ENCODE measurements around the gene SLFN5. TPM values are rescaled to one million over a fixed set of nuclear protein-coding genes. Genes with fewer than 3 reads are reported as not detected.
A peak's percentile ranks its signal among the peaks of the same experiment; 100 is the strongest.
"Not testable (repeated sequence)": the region's sequence is repeated elsewhere in the genome, so short reads cannot be mapped to it uniquely, and the experiment has no call there.

The SLFN5 gene
- total RNA-seq, result 11.1 and 12.5 TPM in 2 replicates
- total RNA-seq (2013), result 5.6 TPM
- 0.82 and 1.5 TPM in 2 replicates for polyA plus RNA-seq
- 3.6 and 7.6 TPM in 2 replicates for polyA minus RNA-seq

DNA sequence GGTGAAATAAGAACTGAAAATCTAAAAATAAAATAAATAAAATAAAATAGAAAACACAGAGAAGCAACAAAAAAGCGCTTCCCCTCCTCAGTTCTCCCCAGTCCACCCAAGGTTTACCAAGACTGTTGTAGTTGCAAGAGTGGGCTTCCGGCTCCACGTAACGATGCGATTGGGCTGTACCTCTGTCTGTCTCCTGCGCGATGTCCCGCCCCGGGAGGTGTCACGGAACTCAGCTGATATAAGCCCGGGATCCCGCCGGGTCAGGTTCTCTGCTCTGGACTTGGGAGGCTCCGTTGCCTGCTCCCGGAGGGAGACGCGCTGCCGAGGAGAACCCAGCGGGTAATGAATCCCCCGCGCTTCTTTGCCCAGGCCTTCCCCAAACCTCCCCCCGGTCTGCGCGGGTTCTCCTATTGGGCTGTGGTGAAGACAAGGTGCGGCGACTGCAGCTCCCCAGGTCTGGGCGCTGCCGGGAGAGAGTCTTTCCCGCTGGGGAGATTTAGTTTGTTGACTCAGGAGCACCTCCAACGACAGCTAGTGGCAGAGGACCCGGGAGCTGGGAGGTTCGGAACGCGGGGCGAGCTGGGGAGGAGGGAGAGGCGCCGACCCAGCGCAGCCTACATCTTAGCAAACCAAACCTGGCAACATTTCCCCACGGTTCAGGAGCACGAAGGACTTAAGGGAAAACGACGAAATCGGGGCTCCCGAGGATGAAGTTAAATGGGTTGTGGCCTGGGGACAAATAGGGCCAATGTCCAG is at the start of gene SLFN5:
TSS of gene SLFN5 (plus strand) at position 268 of the 756 bp plus-strand sequence. CDS start 15,619 bp downstream, outside the sequence.
- WGBS (ENCODE audit: insufficient coverage), result under 1% methylated on average over 38 of the region's 44 CpGs
- Mint-ChIP-seq H3K27ac (peak within 1 kb of the TSS; percentile 97), H3K4me3 (peak within 1 kb of the TSS; percentile 99), H3K27me3 (peaks cover 4% of the 10 kb centered on the region), H3K9me3 (ENCODE audit: insufficient read depth) (no peaks in the 10 kb centered on the region), H3K4me1 (peaks cover 30% of the 10 kb centered on the region)
- H3K27me3 ChIP-seq (replicated peaks in 1 of 4; ENCODE audit: control extremely low read depth in 1 of 4, control insufficient read depth in 3 of 4, insufficient read depth in 4 of 4, low read length in 3 of 4), result no peaks in the 10 kb centered on the region
- peak within 1 kb of the TSS; percentile 74 to 98 (median 92) for H3K4me3 ChIP-seq (ENCODE audit: control extremely low read depth in 1 of 5, extremely low read depth in 1 of 5, insufficient read depth in 1 of 5, low read depth in 2 of 5, low read length in 4 of 5)
- DNase-seq, result peak; percentile 90
- intact Hi-C loops (cut with micrococcal nuclease), result loop anchor here (1.0 to 5.0 kb wide), 8 partner anchors 99 to 559 kb away; partner anchors contain the start of genes CCT6B, LIG3, NLE1 and SLFN13
- peak within 1 kb of the TSS; percentile 94 for H2AFZ ChIP-seq (ENCODE audit: insufficient read depth, low read depth, low read length, poor library complexity, severe bottlenecking)
- ChIA-PET CTCF (interaction anchor here (1.2 kb wide), 2 partner anchors 14 to 295 kb away, joined by 4 read pairs; partner anchors contain the start of gene SLFN12L), POLR2A (interaction anchor here (0.5 kb wide), 1 partner anchor 62 kb away, joined by 4 read pairs; no protein-coding TSS in a partner anchor)
- peaks cover 20% of the 10 kb centered on the region for H4K20me1 ChIP-seq (ENCODE audit: control insufficient read depth, insufficient read depth, low read length, poor library complexity, severe bottlenecking)
- peaks cover 38% of the 10 kb centered on the region for H3K79me2 ChIP-seq (ENCODE audit: control insufficient read depth, insufficient read depth, low read length)
- TF ChIP-seq EZH2 (IDR thresholded peaks at IDR 0.05; ENCODE audit: borderline replicate concordance, insufficient read depth, low read depth, low read length, poor library complexity, severe bottlenecking), result no peak
- TF ChIP-seq, protein P1, sequence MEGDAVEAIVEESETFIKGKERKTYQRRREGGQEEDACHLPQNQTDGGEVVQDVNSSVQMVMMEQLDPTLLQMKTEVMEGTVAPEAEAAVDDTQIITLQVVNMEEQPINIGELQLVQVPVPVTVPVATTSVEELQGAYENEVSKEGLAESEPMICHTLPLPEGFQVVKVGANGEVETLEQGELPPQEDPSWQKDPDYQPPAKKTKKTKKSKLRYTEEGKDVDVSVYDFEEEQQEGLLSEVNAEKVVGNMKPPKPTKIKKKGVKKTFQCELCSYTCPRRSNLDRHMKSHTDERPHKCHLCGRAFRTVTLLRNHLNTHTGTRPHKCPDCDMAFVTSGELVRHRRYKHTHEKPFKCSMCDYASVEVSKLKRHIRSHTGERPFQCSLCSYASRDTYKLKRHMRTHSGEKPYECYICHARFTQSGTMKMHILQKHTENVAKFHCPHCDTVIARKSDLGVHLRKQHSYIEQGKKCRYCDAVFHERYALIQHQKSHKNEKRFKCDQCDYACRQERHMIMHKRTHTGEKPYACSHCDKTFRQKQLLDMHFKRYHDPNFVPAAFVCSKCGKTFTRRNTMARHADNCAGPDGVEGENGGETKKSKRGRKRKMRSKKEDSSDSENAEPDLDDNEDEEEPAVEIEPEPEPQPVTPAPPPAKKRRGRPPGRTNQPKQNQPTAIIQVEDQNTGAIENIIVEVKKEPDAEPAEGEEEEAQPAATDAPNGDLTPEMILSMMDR (IDR thresholded peaks at IDR 0.05), result no peak
- H3K4me2 ChIP-seq (replicated peaks; ENCODE audit: low read depth, low read length, poor library complexity, severe bottlenecking), result peak within 1 kb of the TSS; percentile 86
- peaks cover 23 to 27% of the 10 kb centered on the region in 2 donors for H3K4me1 ChIP-seq (ENCODE audit: control insufficient read depth in 2 of 2, insufficient read depth in 2 of 2, low read length in 2 of 2)
- ATAC-seq (ENCODE audit: low read depth), result peak; percentile 80
- peak within 1 kb of the TSS; percentile 75 to 79 for H3K27ac ChIP-seq (ENCODE audit: low read length in 2 of 2)
- H3K9ac ChIP-seq (ENCODE audit: low read length), result peak within 1 kb of the TSS; percentile 88
- no peaks in the 10 kb centered on the region for H3K36me3 ChIP-seq (replicated peaks in 1 of 2; ENCODE audit: control extremely low read depth in 1 of 2, control insufficient read depth in 1 of 2, extremely low read depth in 1 of 2, insufficient read depth in 2 of 2, low read length in 1 of 2)
- H3K9me3 ChIP-seq (ENCODE audit: control extremely low read depth in 1 of 3, control insufficient read depth in 2 of 3, insufficient read depth in 1 of 3, low read length in 2 of 3), result no peaks in the 10 kb centered on the region

DNA sequence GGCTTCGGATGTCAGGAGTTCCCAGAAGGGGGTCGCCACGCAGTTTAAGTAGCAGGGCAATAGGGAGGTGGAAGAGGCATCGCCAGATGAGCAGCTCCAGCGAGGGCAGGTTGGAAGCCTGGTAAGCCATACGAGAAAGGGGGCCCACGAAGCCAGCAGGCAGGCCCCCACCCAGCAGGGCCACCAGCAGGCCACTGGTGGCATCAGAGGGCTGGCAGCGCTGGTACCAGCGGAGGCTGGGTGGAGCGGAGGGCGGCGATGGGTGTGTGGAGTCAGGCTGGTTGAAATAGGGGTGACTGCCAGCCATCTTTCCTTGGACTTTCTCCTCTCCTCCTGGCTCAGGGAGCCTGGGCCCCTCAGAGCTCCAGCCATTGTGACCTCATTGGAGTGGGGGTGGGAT is 48.9 kb upstream of the SLFN5 start, which contains the start of gene SLC35G3:
TSS of gene SLC35G3 (minus strand) at position 393 of the 400 bp plus-strand sequence. CDS start at position 307, 86 bp downstream.
- WGBS (ENCODE audit: insufficient coverage), result 87% methylated on average over 7 of the region's 12 CpGs
- H3K9me3 Mint-ChIP-seq (ENCODE audit: insufficient read depth); H3K4me1 ChIP-seq (ENCODE audit: control insufficient read depth in 2 of 2, insufficient read depth in 2 of 2, low read length in 2 of 2); H3K27ac ChIP-seq (ENCODE audit: low read length in 2 of 2); CTCF ChIA-PET; H3K9me3 ChIP-seq (ENCODE audit: control extremely low read depth in 1 of 3, control insufficient read depth in 2 of 3, insufficient read depth in 1 of 3, low read length in 2 of 3); H2AFZ ChIP-seq (ENCODE audit: insufficient read depth, low read depth, low read length, poor library complexity, severe bottlenecking); H3K4me2 ChIP-seq (replicated peaks; ENCODE audit: low read depth, low read length, poor library complexity, severe bottlenecking); H3K27me3 ChIP-seq (replicated peaks in 1 of 4; ENCODE audit: control extremely low read depth in 1 of 4, control insufficient read depth in 3 of 4, insufficient read depth in 4 of 4, low read length in 3 of 4); DNase-seq; H4K20me1 ChIP-seq (ENCODE audit: control insufficient read depth, insufficient read depth, low read length, poor library complexity, severe bottlenecking); H3K4me1 Mint-ChIP-seq; H3K9ac ChIP-seq (ENCODE audit: low read length); ATAC-seq (ENCODE audit: low read depth); intact Hi-C loops (cut with micrococcal nuclease); POLR2A ChIA-PET; H3K4me3 ChIP-seq (ENCODE audit: control extremely low read depth in 1 of 5, extremely low read depth in 1 of 5, insufficient read depth in 1 of 5, low read depth in 2 of 5, low read length in 4 of 5); H3K27ac Mint-ChIP-seq; H3K79me2 ChIP-seq (ENCODE audit: control insufficient read depth, insufficient read depth, low read length); H3K4me3 Mint-ChIP-seq; H3K36me3 ChIP-seq (replicated peaks in 1 of 2; ENCODE audit: control extremely low read depth in 1 of 2, control insufficient read depth in 1 of 2, extremely low read depth in 1 of 2, insufficient read depth in 2 of 2, low read length in 1 of 2): not testable (repeated sequence)
- peaks cover 14% of the 10 kb centered on the region for H3K27me3 Mint-ChIP-seq

DNA sequence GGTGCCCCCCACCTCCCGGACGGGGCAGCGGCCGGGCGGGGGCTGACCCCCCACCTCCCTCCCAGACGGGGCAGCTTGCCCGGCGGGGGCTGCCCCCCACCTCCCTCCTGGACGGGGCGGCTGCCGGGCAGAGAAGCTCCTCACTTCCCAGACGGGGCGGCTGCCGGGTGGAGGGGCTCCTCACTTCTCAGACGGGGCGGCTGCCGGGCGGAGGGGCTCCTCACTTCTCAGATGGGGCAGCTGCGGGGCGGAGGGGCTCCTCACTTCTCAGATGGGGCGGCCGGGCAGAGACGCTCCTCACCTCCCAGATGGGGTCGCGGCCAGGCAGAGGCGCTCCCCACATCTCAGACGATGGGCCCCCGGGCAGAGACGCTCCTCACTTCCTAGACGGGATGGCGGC is 47.8 kb upstream of the SLFN5 start:
- CTCF ChIA-PET; H3K4me2 ChIP-seq (replicated peaks; ENCODE audit: low read depth, low read length, poor library complexity, severe bottlenecking); H3K4me1 ChIP-seq (ENCODE audit: control insufficient read depth in 2 of 2, insufficient read depth in 2 of 2, low read length in 2 of 2); H3K27ac ChIP-seq (ENCODE audit: low read length in 2 of 2); ATAC-seq (ENCODE audit: low read depth); H3K9ac ChIP-seq (ENCODE audit: low read length); H3K27ac Mint-ChIP-seq; H3K4me1 Mint-ChIP-seq; H3K4me3 ChIP-seq (ENCODE audit: control extremely low read depth in 1 of 5, extremely low read depth in 1 of 5, insufficient read depth in 1 of 5, low read depth in 2 of 5, low read length in 4 of 5); H4K20me1 ChIP-seq (ENCODE audit: control insufficient read depth, insufficient read depth, low read length, poor library complexity, severe bottlenecking); POLR2A ChIA-PET; H3K79me2 ChIP-seq (ENCODE audit: control insufficient read depth, insufficient read depth, low read length); H3K36me3 ChIP-seq (replicated peaks in 1 of 2; ENCODE audit: control extremely low read depth in 1 of 2, control insufficient read depth in 1 of 2, extremely low read depth in 1 of 2, insufficient read depth in 2 of 2, low read length in 1 of 2); H3K27me3 ChIP-seq (replicated peaks in 1 of 4; ENCODE audit: control extremely low read depth in 1 of 4, control insufficient read depth in 3 of 4, insufficient read depth in 4 of 4, low read length in 3 of 4); DNase-seq; H3K4me3 Mint-ChIP-seq; intact Hi-C loops (cut with micrococcal nuclease); H2AFZ ChIP-seq (ENCODE audit: insufficient read depth, low read depth, low read length, poor library complexity, severe bottlenecking); H3K9me3 ChIP-seq (ENCODE audit: control extremely low read depth in 1 of 3, control insufficient read depth in 2 of 3, insufficient read depth in 1 of 3, low read length in 2 of 3); H3K9me3 Mint-ChIP-seq (ENCODE audit: insufficient read depth): not testable (repeated sequence)
- 95% methylated on average over 19 of the region's 31 CpGs for WGBS (ENCODE audit: insufficient coverage)
- H3K27me3 Mint-ChIP-seq, result peaks cover 17% of the 10 kb centered on the region
